Measurements from ENCODE around the gene SLC48A1.

SLC48A1 gene

GRCh38 chr12:47743311-47743860, 29.7 kb upstream of the SLC48A1 start:
- no peak for TF ChIP-seq CTCF (IDR thresholded peaks at IDR 0.05; ENCODE audit: borderline replicate concordance, insufficient read depth, low read depth, low read length)
- no peak overlapping the region for H3K4me3 ChIP-seq (ENCODE audit: low read depth, low read length)

GRCh38 chr12:47744005-47744651, 28.9 kb upstream of the SLC48A1 start:
- TF ChIP-seq CTCF (IDR thresholded peaks at IDR 0.05; ENCODE audit: borderline replicate concordance, insufficient read depth, low read depth, low read length) = peak; percentile 62
- H3K4me3 ChIP-seq (ENCODE audit: low read depth, low read length) = no peak overlapping the region

DNA sequence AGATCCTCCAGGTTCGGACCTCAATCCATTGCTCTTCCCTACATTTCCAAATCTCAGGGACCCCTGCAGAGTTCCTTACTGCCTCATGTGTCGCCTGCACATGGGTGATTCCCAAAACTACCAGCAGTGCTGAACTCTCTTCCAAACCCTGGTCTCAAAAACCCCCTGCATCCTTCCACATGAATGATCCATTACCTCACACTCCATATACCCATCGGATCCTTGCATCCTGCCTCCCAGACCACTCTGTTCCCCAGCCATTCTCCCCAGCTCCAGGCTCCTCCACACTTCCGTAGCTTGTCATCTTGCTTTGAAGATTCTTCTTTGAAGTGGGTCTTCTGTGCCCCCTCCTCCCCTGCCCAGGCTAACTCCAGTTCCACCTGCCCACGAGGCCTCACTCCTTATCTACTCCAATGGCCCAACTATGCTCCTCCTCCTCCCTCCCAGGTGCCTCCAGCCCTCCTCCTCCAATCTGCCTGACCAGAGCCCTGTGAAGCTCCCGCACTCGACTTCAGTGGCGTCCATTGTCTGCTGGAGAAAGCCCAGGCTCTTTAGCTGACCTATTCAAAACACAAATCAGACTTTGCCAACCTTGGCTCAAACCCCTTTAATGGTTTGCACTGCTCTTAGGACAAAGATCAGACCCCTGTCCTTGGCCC, 28.1 kb upstream of the SLC48A1 start:
- H3K4me3 ChIP-seq (ENCODE audit: low read depth, low read length) = no peak overlapping the region
- TF ChIP-seq CTCF (IDR thresholded peaks at IDR 0.05; ENCODE audit: borderline replicate concordance, insufficient read depth, low read depth, low read length) = no peak

- no peak for TF ChIP-seq CTCF (IDR thresholded peaks at IDR 0.05; ENCODE audit: borderline replicate concordance, insufficient read depth, low read depth, low read length)
- H3K4me3 ChIP-seq (ENCODE audit: low read depth, low read length) = no peak overlapping the region
Measured at GRCh38 chr12:47745485-47746041, 27.5 kb upstream of the SLC48A1 start.

DNA sequence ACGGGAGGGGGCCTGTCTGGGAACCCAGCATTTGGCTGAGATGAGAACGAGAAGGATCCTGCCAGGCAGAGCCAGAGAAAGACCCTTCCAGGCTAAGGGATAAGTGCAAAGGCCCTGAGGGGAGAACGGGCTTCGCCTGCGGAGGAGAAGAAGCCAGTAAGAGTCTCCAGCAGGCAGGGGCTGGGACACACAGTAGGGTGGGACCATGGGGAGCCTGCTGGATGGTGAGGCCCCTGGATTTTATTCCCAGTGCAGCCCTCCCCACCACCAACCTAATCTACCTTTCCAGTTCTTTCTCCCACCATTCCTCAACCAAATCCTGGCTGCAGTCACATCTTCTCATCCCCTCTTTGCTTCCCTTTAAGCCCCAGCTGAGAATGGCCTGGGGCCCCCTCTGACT, 27.0 kb upstream of the SLC48A1 start:
- no peak for TF ChIP-seq CTCF (IDR thresholded peaks at IDR 0.05; ENCODE audit: borderline replicate concordance, insufficient read depth, low read depth, low read length)
- H3K4me3 ChIP-seq (ENCODE audit: low read depth, low read length) = no peak overlapping the region

GRCh38 chr12:47746523-47746922, 26.5 kb upstream of the SLC48A1 start:
- no peak overlapping the region for H3K4me3 ChIP-seq (ENCODE audit: low read depth, low read length)
- no peak for TF ChIP-seq CTCF (IDR thresholded peaks at IDR 0.05; ENCODE audit: borderline replicate concordance, insufficient read depth, low read depth, low read length)
